Activated CD8-positive, alpha-beta memory T cell treated with anti-CD3 and anti-CD28 coated beads, Interleukin-2, amount 50 U/mL, for 48 hours (primary cell): Measurements from ENCODE around the gene PAAF1.
A peak's percentile ranks its signal among the peaks of the same experiment; 100 is the strongest.
"Not testable (repeated sequence)": the region's sequence is repeated elsewhere in the genome, so short reads cannot be mapped to it uniquely, and the experiment has no call there.

ENCODE experiments used
- DNase-seq: peaks from one replicate; pipeline ENCODE4 v3.0.0-alpha.2; 2020

The PAAF1 gene, protein sequence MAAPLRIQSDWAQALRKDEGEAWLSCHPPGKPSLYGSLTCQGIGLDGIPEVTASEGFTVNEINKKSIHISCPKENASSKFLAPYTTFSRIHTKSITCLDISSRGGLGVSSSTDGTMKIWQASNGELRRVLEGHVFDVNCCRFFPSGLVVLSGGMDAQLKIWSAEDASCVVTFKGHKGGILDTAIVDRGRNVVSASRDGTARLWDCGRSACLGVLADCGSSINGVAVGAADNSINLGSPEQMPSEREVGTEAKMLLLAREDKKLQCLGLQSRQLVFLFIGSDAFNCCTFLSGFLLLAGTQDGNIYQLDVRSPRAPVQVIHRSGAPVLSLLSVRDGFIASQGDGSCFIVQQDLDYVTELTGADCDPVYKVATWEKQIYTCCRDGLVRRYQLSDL

DNA sequence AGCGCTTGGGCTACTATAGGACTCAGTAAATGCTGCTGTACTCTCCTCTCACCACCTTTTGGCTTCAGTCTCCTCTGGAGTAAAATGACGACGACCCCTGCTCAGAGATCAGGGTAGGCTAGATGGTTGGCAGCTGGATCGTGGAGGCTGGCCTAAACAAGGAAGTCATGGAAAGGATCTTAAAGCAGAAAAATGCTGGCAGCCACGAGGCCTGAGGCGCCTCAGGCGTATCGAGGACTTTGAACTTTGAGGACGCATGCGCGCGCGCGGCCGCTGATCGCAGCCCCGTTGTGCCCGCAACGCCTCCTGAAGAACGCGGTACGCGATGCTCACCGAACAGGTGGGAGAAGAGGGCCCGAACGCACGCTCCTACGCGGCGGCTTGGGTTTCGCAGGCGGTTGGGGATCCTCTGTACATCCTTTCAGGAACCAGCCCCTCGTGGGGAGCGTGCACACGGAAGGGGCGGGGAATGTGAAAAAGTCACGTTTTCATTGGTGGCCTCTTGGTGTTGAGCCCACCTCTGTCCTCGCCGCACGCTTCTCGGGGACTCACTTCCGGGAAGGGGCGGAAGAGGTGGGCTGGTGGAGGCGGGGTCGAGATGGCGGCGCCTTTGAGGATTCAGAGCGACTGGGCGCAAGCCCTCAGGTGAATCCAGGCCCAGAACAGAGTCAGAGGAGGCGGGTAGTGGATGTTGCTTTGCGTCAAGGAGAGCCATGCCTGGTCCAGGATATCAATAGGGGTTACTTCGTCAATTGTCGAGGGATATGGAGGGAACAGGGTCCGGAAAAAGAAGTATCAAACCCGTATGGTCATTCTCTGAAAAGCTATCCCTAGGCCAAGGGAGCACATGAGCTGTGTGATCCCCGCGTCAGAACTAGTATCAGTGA is at the start of gene PAAF1, which contains the start of gene COA4:
Gene PAAF1 (plus strand): TSS at position 576 of the 887 bp plus-strand sequence. CDS start 23 bp downstream, at position 599.
Gene COA4 (minus strand): TSS at position 423 of the 887 bp plus-strand sequence. CDS start 3,468 bp downstream, outside the sequence.
- peak; percentile 93 for DNase-seq

DNA sequence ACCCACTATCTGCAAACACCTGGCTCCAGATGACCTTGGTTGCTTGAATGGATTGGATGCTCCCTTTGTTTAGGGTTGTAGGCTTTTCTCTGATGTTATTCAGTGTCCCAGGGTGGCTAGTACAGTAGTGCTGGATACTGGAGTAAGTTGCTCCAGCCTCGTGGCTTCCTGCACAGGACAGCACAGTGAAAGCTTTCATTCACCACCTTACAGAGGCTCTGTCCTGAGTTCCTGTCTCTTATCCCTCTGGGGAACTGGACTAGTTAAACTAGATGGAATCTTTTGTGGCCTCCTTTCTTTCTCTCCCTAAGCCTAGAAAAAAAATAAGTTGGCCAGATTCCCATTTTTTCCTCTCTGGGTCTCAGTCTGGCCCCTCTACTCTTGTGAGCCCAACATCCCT is 46.5 kb upstream of the PAAF1 start:
- no peak for DNase-seq

DNA sequence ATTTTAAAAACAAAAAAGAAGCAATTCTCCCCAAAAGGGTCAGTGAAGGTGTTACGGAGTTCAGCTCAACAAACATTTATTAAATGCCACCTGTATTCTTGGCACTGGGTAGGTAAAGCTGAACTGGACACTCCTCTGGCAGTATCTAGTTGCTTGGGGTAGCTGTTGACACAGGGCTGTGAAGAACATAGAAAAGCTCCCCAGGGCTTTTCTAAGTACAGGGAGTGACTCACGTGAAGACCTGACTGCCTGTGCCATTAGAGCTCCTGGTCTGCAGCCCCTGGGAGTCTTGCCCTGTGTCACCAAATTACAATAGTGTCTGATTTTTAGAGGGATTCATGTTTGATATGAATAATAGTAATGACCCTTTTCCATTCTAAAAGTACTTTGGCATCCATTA is 43.7 kb upstream of the PAAF1 start:
- no peak for DNase-seq

DNA sequence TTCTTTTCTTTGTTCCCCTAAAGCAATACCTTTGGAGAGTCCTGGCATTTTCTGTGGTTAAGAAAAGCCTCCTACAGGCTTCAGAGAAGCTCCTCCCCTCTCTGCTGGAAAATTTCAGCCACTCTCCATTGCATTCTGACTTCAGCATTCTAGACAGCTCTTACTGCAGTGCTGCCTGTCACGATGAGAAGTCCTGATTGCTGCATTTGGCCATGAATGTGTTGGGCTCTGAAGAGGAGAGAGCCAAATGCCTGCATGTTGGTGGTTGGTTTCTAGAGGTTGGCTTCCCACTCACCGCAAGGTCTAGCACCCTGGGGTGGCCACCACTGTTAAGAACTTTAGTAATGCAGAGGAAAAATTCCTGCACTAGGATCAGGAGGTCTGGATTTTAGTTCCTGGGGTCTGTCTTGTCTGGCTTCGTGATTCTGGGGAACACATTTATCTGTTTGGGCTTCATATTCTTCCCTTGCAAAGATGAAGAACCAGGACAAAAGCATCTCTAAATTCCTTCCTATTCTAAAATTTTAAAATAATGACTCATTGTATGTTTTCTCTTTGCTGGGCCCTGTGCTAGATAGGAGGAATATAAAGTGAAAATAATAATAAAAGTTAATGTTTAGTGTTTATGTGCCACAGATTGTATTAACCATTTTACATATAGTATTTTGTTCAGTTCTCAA is 38.2 kb upstream of the PAAF1 start:
- no peak for DNase-seq

DNA sequence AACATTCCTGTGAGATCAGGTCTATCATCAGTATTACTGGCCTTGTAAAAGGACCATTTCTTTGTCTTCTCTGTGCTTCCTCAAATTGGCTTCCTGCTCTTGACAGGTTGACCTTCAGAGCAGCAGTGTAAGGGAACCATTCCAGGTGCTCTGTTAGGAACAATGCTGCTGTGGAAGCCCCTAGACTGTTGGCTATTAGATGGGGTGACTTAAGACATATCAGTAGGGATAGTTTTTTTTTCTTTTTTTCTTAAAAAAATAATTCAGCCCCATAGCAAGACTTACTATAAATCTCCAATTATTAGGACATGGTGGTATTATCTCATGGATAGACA is 37.7 kb upstream of the PAAF1 start:
- DNase-seq: no peak

DNA sequence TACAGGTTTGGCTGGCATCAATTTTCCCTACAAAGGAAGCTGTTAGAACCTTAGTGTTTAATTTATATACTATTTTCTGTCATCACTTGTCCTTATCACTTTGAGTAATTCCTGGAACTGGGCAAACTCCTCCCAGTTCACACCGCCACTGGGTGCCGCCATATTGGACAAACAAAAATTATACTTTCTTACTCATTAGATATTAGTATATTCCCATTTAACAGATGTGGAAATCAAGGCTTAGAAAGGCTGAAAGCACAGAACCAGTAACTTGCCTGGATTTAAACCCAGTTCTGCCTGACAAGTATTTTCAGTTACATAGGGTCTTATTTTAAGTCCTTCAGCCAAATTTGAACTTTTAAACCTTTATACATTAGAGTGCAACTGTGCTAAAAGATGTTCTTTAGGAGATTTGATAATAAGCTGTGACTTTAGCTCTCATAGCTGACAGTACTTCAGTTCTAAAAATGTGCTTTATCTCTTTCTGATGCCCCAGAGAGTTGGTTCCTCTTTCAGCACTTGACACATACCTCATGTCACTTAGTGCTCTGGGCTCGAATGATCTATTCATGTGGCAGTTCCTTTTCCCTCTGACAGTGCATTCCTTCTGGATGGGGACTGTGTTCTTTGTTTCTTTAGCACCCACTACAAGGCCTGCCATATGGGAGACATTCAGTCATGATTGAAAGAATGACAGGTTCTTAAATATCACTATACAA is 25.6 kb upstream of the PAAF1 start:
- DNase-seq: no peak

DNA sequence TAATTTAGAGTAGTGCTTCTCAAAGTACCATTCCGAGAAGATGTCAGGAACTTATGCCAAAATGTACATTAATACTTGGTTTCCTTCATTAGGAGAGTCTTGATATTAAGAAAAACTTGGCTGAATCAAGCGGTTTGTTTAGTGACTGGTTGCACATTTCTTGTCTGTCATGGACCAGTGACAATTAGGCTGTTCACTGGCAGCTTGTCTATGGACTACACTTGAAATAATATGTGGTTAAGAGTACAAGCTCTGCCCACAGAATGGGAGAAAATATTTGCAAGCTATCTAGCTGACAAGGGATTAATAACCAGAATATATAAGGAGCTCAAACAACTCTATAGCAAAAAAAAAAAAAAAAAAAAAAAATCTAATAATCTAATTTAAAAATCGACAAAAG is 24.8 kb upstream of the PAAF1 start:
- no peak for DNase-seq

DNA sequence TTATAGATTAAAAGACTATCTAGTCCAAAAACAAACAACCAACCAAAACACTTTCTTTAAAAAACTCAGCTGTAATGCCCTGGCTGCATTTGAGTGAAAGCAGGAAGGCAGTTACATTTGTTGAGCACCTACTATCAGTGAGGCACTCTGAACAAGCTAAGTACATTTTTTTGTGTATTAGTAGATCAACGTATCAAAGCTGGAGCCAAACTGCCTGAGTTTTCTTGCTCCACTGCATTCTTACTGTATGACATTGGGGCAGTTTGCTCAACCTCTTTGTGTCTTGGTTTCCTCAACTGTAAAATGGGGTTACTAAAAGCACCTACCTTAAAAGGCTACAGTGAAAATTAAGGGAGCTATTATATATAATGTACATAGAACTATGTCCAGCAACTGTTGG is 22.1 kb upstream of the PAAF1 start:
- DNase-seq: no peak

DNA sequence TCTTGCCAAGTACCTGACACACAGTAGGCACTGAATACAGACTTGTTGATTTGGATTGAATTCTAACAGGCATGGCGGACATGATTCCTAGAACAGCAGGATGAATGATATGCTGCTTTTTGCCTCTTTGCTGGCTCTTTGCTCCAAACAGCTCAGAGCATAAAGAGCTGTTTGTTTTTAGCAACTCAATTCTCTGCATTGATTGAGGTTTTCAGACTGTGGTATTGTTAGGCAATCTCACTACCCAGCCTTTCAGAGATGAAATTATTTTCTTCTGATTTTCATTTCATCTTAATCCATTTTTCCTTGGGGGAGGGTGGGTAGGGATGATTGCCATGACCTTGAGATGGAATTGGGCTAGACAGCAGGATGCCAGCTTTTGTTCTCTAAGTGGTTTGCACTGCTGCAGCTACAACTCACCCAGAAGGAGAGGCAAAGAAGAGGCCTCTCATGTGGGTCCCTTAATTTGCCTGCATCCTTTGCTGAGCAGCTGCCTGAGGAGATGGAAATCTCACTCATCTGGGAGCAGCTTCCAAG is 20.7 kb upstream of the PAAF1 start:
- DNase-seq: no peak

DNA sequence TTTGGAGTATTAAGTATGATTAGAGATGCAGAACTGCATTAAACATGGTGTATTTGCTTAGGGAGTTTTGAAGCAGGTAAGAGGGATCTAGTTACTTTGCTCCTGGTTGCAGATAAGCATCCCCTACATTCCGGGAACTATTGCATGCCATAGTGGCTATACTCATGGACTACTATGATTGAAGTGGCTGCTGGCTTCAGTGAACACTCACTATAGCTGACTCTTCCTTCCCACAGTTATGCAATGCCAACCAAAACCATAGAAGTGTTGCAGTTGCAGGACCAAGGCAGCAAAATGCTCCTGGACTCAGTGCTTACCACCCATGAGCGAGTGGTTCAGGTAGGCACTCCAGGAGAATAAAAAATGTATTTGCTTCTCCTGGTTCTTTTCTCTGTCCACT is 17.1 kb upstream of the PAAF1 start:
- DNase-seq: no peak

DNA sequence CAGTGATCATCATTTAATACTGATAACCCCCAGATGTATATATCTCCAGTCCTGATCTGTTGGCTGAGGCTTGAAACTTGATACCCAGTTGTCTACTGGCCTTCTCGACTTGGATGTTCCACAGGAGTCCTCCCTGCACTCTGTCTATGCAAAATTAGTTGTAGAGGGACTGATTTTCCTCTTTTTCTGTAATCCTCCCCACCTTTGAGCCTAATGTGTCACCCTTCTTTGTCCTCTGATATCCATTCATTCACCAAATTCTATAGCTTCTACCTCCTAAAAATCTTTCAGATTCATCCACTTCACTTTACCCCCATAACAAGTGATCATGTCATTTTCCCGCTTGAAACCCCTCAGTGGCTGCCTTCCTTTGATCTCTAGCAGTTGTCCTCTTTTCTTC is 16.6 kb upstream of the PAAF1 start:
- DNase-seq: no peak

DNA sequence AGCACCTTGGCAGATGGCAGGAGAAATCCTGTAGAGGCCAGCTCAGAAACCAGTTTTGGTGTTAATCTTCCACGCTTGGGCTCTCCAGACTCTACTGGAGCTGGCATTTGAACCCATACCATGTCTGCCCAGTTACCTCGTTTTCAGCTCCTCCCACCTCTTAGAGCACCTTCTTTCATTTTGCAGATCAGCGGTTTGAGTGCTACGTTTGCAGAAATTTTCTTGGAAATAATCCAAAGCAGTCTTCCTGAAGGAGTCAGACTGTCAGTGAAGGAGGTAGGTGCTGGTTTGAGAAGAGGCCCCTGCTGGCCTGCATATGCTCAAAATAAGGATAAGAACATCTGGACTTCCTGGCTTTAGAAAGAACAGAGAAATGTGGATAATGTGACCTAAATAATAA is 13.8 kb upstream of the PAAF1 start:
- no peak for DNase-seq

DNA sequence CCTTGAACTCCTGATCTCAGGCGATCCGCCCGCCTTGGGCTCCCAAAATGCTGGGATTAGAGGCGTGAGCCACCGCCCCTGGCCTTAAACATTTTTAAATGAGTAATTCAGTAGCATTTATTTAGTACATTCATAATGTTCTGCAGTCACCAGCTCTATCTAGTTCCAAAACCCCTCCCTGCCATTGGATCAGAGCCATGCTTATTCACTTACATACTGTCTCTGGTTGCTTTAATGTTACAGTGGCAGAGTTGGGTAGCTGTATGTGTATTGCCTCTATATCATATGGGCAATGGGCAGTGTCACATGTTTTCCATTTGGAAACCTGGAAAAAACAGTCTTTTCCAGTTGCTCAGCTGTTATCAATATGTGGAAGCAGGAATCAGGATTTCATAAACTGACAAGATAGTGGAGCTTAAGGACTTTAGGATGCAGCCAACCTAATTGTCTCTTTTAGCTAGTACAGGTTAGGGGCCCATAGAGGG is 10.7 kb upstream of the PAAF1 start:
- DNase-seq: no peak

DNA sequence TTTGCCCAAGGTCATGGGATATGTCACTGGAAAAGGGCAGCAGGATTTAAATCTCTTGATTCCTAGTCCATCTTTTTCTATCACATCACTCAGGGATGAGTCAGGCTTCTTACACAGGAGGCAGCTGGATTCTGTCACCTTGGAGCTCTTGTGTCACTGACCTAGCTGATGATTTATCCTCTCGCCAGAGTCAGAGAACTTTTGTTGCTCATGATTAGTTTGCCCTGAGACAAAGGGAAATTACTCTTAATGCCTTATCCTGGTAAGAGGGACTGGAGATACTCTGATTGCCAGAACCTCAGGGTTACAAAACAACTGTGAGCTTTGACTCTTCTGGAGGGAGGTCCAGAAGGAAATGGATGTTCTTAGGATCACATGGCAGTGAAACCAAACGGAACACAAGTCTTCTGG is 10.2 kb upstream of the PAAF1 start:
- DNase-seq: no peak

DNA sequence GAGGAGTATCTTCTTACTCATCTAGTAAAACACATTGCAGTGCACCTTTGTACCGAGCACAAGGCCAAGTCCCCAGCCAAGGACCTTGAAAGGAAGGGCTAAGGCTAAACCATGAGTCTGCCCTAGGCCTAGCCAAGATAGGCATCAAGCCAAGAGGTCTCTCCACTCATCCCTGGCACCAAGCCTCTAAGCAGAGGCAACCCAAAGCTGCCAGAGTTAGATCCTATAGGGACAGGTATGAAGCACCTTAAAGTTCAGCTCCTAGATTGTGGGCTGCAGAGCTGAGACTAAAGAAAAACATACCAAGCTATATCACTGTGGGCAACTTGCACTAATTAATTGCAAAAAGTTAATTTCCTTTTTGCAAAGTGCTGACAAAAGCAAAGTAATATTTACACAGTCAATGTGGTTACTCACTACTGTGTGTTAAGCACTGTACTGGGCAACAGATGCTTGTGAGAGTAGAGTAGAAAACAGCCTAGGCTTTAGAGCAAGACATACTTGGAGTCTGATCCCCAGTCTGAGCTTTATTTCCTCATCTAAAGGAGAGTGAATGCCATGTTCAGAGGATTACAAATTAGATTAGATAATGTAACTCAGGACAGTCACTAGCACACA is 7.4 kb upstream of the PAAF1 start:
- no peak for DNase-seq

DNA sequence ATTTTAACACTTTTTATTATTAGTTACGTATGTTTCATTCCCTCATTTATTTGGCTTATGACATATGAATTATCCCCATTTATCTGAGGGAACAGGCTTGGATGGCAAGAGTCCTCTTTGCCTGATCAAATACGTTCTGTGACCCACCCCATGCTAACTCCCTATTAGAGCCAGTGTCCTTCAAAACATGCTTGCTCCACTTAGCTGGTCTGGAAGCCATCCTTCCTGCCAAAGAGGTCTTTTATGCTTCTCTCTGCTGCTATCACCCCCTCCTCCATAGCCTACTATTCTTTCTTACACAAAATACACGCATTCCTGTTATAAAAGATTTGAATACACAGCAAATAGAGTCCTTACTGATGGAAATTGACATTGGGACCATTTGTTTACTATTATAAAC is 6.5 kb upstream of the PAAF1 start:
- DNase-seq: no peak

DNA sequence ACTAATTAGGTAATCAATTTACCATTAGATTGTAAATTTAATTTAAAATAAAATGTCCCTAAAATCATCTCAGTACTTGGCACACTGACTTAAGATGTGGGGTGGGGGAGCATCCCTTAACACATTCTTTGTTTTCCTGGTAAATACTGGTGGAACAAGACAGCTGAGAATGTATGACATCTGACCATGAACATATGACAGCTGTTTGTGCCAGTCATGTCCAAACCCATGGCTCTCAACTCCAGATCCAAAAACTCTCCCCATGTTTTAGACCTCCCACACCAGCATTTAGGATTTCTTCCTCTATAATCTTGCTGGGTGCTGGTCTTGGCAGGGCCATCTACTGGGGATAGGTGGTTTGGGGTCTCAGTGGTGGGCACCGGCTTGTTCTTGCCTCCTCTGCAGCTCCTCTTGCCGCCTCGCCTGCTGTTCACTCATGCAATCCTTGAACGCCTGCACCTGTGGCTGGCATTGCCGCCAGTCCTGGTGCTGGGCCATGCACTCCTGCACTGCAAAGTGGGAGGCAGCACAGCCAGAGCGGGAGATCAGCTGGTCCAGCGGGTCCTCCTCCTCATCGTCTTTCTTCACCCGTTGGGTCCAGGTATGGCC is 3.9 kb upstream of the PAAF1 start:
- no peak for DNase-seq

DNA sequence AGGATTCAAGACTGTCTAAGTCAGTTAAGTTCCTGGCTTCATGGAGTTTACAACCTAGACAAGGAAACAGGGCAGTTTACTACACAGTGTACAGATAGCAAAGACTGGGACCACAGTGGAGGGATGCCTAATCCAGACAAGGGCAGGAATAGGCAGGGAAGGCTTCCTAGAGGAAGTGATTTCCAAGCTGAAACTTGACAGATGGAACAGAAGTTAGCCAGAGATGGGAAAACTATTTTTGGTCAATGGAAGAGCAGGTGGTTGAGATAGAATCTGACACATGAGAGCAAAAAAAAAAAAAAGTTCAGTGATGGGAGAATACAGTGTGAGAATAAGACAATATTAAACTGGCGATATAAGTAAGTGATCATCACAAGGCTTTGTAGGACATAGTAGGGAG is 1.4 kb upstream of the PAAF1 start:
- DNase-seq: no peak

DNA sequence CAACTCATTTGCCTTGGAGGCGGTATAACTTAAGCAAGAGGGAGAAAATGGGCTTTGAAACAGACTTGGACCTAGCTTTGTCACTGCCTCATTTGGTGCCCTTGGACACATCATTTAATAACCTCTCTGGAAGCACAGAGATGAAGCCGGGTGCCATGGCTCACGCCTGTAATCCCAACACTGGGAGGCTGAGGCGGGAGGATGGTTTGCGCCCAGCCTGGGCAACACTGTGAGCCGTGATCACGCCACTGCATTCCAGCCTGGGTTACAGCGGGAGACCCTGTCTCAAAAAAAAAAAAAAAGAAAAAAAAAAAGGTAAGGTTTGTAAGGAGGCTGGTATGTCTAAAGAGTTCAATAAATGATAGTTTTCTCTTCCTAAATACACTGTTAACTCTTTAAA is 959 bp upstream of the PAAF1 start:
- DNase-seq: peak; percentile 63

DNA sequence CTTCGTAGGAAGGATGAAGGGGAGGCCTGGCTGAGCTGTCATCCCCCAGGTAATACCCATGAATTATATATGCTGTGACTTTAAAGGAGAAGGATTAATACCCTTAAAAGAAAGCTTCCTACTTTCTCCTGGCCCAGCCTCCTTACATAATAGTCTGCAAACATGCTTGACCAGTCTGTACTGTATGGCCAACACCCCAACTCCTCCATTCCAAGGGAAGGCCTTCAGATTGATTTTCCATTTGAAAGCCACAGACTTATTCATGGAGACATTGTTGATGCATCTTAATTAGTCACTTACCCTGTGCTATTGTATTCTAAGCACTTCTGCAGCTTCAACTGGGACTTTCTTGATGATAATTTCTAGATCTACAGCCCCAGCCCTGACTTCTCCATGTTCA is 2.0 kb downstream of the PAAF1 start:
- no peak for DNase-seq

DNA sequence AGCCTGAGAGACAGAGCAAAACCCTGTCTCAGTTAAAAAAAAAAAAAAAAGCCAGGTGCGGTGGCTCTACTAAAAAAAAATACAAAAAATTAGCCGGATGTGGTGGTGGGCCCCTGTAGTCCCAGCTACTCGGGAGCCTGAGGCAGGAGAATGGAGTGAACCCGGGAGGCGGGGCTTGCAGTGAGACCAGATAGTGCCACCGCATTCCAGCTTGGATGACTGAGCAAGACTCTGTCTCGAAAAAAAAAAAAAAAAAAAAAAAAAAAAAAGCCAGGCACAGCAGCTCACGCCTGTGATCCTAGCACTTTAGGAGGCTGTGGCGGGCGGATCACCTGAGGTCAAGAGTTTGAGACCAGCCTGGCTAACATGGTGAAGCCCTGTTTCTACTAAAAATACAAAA is 3.6 kb downstream of the PAAF1 start:
- DNase-seq: not testable (repeated sequence)

DNA sequence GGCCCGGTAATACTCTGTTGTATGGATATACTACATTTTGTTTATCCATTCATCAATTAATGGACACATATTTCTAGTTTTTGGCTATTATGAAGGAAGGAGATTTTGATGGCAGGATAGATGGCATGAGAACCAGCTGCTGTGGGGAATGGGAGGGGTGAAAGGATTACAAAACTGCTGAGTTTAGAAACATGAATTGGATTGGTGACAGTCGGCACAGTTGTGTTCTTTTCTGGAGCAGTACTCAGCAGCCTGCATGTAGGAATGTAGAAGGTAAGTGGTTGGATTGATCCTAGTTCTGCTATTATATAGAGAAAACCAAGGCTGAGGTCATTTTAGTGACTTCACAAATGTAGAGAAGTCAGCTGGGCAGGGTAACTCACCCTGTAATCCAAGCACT is 7.1 kb downstream of the PAAF1 start:
- no peak for DNase-seq
